HepG2 (cell line): ENCODE measurements around the gene SGK1. TPM values are rescaled to one million over a fixed set of nuclear protein-coding genes. Genes with fewer than 3 reads are reported as not detected.

ENCODE experiments used
- ATAC-seq: fragments of 200-7000 bp; cut with Tn5 transposase; 3 replicates; pipeline ENCODE4 v1.9.1; 2020; ENCODE audit warnings: mild to moderate bottlenecking, moderate library complexity
- BruUV-seq: library from RNA; stranded (reverse); fragments of 400-500 nt; replicated peaks from 2 replicates; lab custom pipeline; 2021; lab: Mats Ljungman, UMichigan
- CTCF ChIA-PET: fragments of 300-600 bp; formaldehyde crosslinking; extraction: SDS; loops from one replicate; lab custom pipeline; 2021; ENCODE audit warnings: low total read pairs, inconsistent platforms, low intra/inter-chr PET ratio; lab: Yijun Ruan, JAX
- POLR2A ChIA-PET: fragments of 350-600 bp; sonication (Branson Sonifier 250); formaldehyde crosslinking; loops from one replicate; lab custom pipeline; 2020; ENCODE audit warnings: antibody characterized with exemption, inconsistent platforms; lab: Yijun Ruan, JAX
- DNase-seq: peaks from one replicate; pipeline ENCODE4 v3.0.0-alpha.2; 2015; ENCODE audit warnings: low spot score
- FAIRE-seq: peaks from 3 replicates; lab custom pipeline; 2011; peaks lifted over from hg19 to GRCh38; lab: Jason Lieb, UNC
- H2AFZ ChIP-seq: one replicate; pipeline ENCODE4 v1.6.1; 2011; ENCODE audit warnings: low read length, inconsistent platforms
- H3K27ac ChIP-seq: fragments of 300-600 bp; 3 replicates; pipeline ENCODE4 v1.8.0; 2011; ENCODE audit warnings: mixed run types, mild to moderate bottlenecking, mixed read lengths, low read length, inconsistent platforms; ENCODE audit not compliant: insufficient read depth; ENCODE audit errors: extremely low read length
- H3K27me3 ChIP-seq, 2 experiments: fragments of 200-600 bp in 1 of 2; 2 replicates in 1 of 2; 3 replicates in 1 of 2; pipeline versions ENCODE4 v1.6.0 to v1.8.0; 2011; ENCODE audit warnings: low read length in 2 of 2, mild to moderate bottlenecking in 2 of 2, moderate library complexity in 2 of 2, inconsistent platforms in 1 of 2; ENCODE audit not compliant: insufficient read depth in 2 of 2, control insufficient read depth in 1 of 2
- H3K36me3 ChIP-seq, 2 experiments: fragments of 200-600 bp in 1 of 2; replicated peaks in 1 of 2; 2 replicates in 1 of 2; 3 replicates in 1 of 2; pipeline versions ENCODE4 v1.5.1 to v1.8.0; 2011; ENCODE audit warnings: low read length in 2 of 2, inconsistent platforms in 1 of 2; ENCODE audit not compliant: insufficient read depth in 2 of 2, control insufficient read depth in 1 of 2
- H3K4me1 ChIP-seq: 2 replicates; pipeline ENCODE4 v1.5.1; 2012; ENCODE audit warnings: low read length, inconsistent platforms; ENCODE audit not compliant: insufficient read depth
- H3K4me2 ChIP-seq: 2 replicates; pipeline ENCODE4 v1.6.0; 2011; ENCODE audit warnings: low read depth, low read length, inconsistent platforms
- H3K4me3 ChIP-seq, 3 experiments: fragments of 200-600 bp in 1 of 3; sonication (generic), shearing (Covaris generic) in 1 of 3; replicated peaks in 1 of 3; 2 replicates each; pipeline ENCODE4 v1.5.1; 2011 to 2016; ENCODE audit warnings: low read length in 3 of 3, inconsistent platforms in 2 of 3, low read depth in 2 of 3, mild to moderate bottlenecking in 2 of 3, control low read depth in 1 of 3, mixed read lengths in 1 of 3; ENCODE audit not compliant: insufficient read depth in 1 of 3
- H3K79me2 ChIP-seq: one replicate; pipeline ENCODE4 v1.6.1; 2011; ENCODE audit warnings: low read length, inconsistent platforms; ENCODE audit not compliant: insufficient read depth
- H3K9ac ChIP-seq: 2 replicates; pipeline ENCODE4 v1.6.0; 2011; ENCODE audit warnings: mild to moderate bottlenecking, low read depth, low read length, inconsistent platforms; ENCODE audit not compliant: insufficient read depth
- H3K9me3 ChIP-seq: 2 replicates; pipeline ENCODE4 v1.5.1; 2012; ENCODE audit warnings: mild to moderate bottlenecking, low read length
- H4K20me1 ChIP-seq: 2 replicates; pipeline ENCODE4 v1.6.0; 2011; ENCODE audit warnings: inconsistent platforms, mild to moderate bottlenecking, low read length, moderate library complexity; ENCODE audit not compliant: insufficient read depth
- CHD2 ChIP-seq: IDR thresholded peaks from 2 replicates; pipeline ENCODE4 v1.6.1; 2011; ENCODE audit warnings: low read depth, low read length, improper control_type of control experiment
- MED1 ChIP-seq: sonication (generic); formaldehyde crosslinking; IDR thresholded peaks from 2 replicates; pipeline ENCODE4 v1.4.0; 2020; ENCODE audit warnings: missing genetic modification reagents
- PAF1 ChIP-seq: IDR thresholded peaks from 2 replicates; pipeline ENCODE4 v1.6.1; 2016; ENCODE audit warnings: missing genetic modification reagents, missing compliant biosample characterization
- PHF20 ChIP-seq: sonication (generic); formaldehyde crosslinking; IDR thresholded peaks from 2 replicates; pipeline ENCODE4 v1.5.0; 2020; ENCODE audit warnings: mild to moderate bottlenecking, missing genetic modification reagents
- PHF5A ChIP-seq: IDR thresholded peaks from one replicate; pipeline ENCODE4 v1.6.1; 2018; ENCODE audit warnings: low read depth, missing genetic modification reagents; ENCODE audit not compliant: unreplicated experiment
- ZBTB38 ChIP-seq: sonication (generic); formaldehyde crosslinking; IDR thresholded peaks from 2 replicates; pipeline ENCODE4 v1.5.1; 2020; ENCODE audit warnings: mild to moderate bottlenecking, missing genetic modification reagents
- ZNF510 ChIP-seq: sonication (generic); formaldehyde crosslinking; IDR thresholded peaks from 2 replicates; pipeline ENCODE4 v1.4.0; 2020; ENCODE audit warnings: low read depth, mild to moderate bottlenecking, missing genetic modification reagents
- ZSCAN25 ChIP-seq: sonication (generic); formaldehyde crosslinking; IDR thresholded peaks from 2 replicates; pipeline ENCODE4 v1.8.0; 2022; ENCODE audit warnings: mild to moderate bottlenecking, missing genetic modification reagents
- WGBS: methylation state at CpG from one replicate; pipeline ENCODE4 v1.1.6; 2017; ENCODE audit warnings: low lambda C conversion rate; 5-methylcytosine and 5-hydroxymethylcytosine counted together
- in situ Hi-C: cut with HindIII; loops from 2 replicates; pipeline ENCODE4 v1.10.0; 2017; ENCODE audit warnings: low pct_unique_long_range_greater_than_20kb; ENCODE audit not compliant: extremely low pct_ligation_motif_present
- intact Hi-C: fragments of 100-400 bp; cut with micrococcal nuclease; formaldehyde crosslinking; loops from one replicate; pipeline ENCODE4 v1.10.0; 2022; ENCODE audit not compliant: unreplicated experiment
- polyA plus RNA-seq, 8 experiments: library from polyadenylated mRNA; depleted of rRNA in 3 of 8; stranded (reverse) in 7 of 8; unstranded in 1 of 8; fragments of >200 nt; fragmentation: Illumina TruSeq in 4 of 8; extraction: Trizol in 4 of 8; gene quantifications; 2 replicates each; pipeline versions ENCODE4 v1.2.1 to v1.2.3, GENCODE V29; 2011 to 2016; ENCODE audit warnings: low read depth in 4 of 8, missing spikeins in 1 of 8, mixed read lengths in 1 of 8; ENCODE audit not compliant: insufficient read depth in 1 of 8
- total RNA-seq, 5 experiments: library from RNA; depleted of rRNA; stranded (reverse); fragments of >200 nt; fragmentation: Illumina TruSeq; extraction: Trizol; gene quantifications; 2 replicates each; pipeline ENCODE4 v1.2.3, GENCODE V29; 2016; ENCODE audit warnings: low read depth in 1 of 5

SGK1 gene
- total and polyA plus RNA-seq, 2 of the 13 experiments (the other 11 are each of a cell fraction or from before 2014, with no cell fraction given) = 56.1 to 56.2 TPM

- Histone ChIP-seq H3K4me1 (peaks cover 49% of the 10 kb centered on the region), H3K9me3 (no peaks in the 10 kb centered on the region), H3K9ac (no peak overlapping the region), H4K20me1 (peaks cover 42% of the 10 kb centered on the region), H2AFZ (no peak overlapping the region)
- ATAC-seq (no peak), FAIRE-seq (no peak)
- WGBS = 93% methylated on average over 23 of the region's 23 CpGs
- in situ Hi-C loops = loop anchor here (5.0 to 25.0 kb wide), 2 partner anchors 267 to 472 kb away; no protein-coding TSS in a partner anchor
- TF ChIP-seq PHF20 (CRISPR knock-in tag) (no peak), PAF1 (CRISPR knock-in tag) (peak; percentile 38; the same call in 1 of the 2 replicates), PHF5A (CRISPR knock-in tag) (peak; percentile 23), ZBTB38 (CRISPR knock-in tag) (0 out of 2 replicates have a peak, but pooled peaks have one; percentile 48), ZNF510 (no peak), CHD2 (no peak)
- TF ChIP-seq, all 625 proteins: peak for 3
- Histone ChIP-seq H3K27me3 (no peaks in the 10 kb centered on the region; a peak in 1 of 5 replicates), H3K4me2 (no peak overlapping the region; the same call in 1 of the 2 replicates), H3K27ac (no peak overlapping the region), H3K79me2 (peaks cover 24% of the 10 kb centered on the region), H3K4me3 (no peak overlapping the region), H3K36me3 (peaks cover 20 to 41% of the 10 kb centered on the region in 2 experiments)
- POLR2A ChIA-PET = interaction anchor here (1.1 kb wide), 1 partner anchor 28 kb away, joined by 3 read pairs; no protein-coding TSS in a partner anchor
- CTCF ChIA-PET = interaction anchor here (5.4 kb wide), 1 partner anchor 471 kb away, joined by 78 read pairs; no protein-coding TSS in a partner anchor
- no TSS peak for BruUV-seq
- intact Hi-C loops = loop anchor here (5.0 to 10.0 kb wide), 2 partner anchors 155 to 712 kb away; no protein-coding TSS in a partner anchor
- DNase-seq = no peak
Measured at GRCh38 chr6:134169871-134170486, 147.9 kb downstream of the SGK1 start.

- ATAC-seq (peak; percentile 2; the same call in 2 of the 3 replicates), FAIRE-seq (no peak), DNase-seq (no peak)
- Histone ChIP-seq H3K9ac (no peak overlapping the region), H3K4me1 (peaks cover 48% of the 10 kb centered on the region), H3K27ac (no peak overlapping the region), H4K20me1 (peaks cover 40% of the 10 kb centered on the region), H3K27me3 (no peaks in the 10 kb centered on the region), H3K4me2 (no peak overlapping the region), H3K4me3 (no peak overlapping the region), H2AFZ (no peak overlapping the region), H3K36me3 (peaks cover 20 to 41% of the 10 kb centered on the region in 2 experiments), H3K79me2 (peaks cover 15% of the 10 kb centered on the region), H3K9me3 (no peaks in the 10 kb centered on the region)
- TF ChIP-seq ZSCAN25 (CRISPR knock-in tag) (no peak), MED1 (peak; percentile 13; the same call in 1 of the 2 replicates)
- ChIA-PET POLR2A (no interaction called here), CTCF (interaction anchor here (0.8 kb wide), 1 partner anchor 58 kb away, joined by 3 read pairs; no protein-coding TSS in a partner anchor)
- 92% methylated on average over 8 of the region's 8 CpGs for WGBS
- intact Hi-C loops = no loop called here
- in situ Hi-C loops = loop anchor here (25.0 kb wide), 1 partner anchor 269 kb away; no protein-coding TSS in a partner anchor
- BruUV-seq = no TSS peak
Measured at GRCh38 chr6:134168590-134169208, 149.2 kb downstream of the SGK1 start.
